H9 (cell line): ENCODE results near the gene EPB41L4B. TPM values are rescaled to one million over a fixed set of nuclear protein-coding genes. Genes with fewer than 3 reads are reported as not detected.

Source experiments
- DNase-seq: peaks from one replicate; pipeline ENCODE4 v3.0.0-alpha.2; 2017
- H2AFZ ChIP-seq: one replicate; pipeline ENCODE4 v1.6.1; 2013; ENCODE audit warnings: mild to moderate bottlenecking, low read length, control low read depth, moderate library complexity
- H2AK5ac ChIP-seq: 2 replicates; pipeline ENCODE4 v1.6.1; 2013; ENCODE audit warnings: low read length, control low read depth, mixed read lengths; ENCODE audit not compliant: insufficient read length
- H2BK120ac ChIP-seq: one replicate; pipeline ENCODE4 v1.6.1; 2013; ENCODE audit warnings: low read depth, mild to moderate bottlenecking, low read length, control low read depth, inconsistent platforms; ENCODE audit not compliant: poor library complexity, severe bottlenecking
- H2BK12ac ChIP-seq: 2 replicates; pipeline ENCODE4 v1.6.1; 2013; ENCODE audit warnings: low read length, control low read depth, mixed read lengths, low read depth; ENCODE audit not compliant: insufficient read length
- H2BK15ac ChIP-seq: 2 replicates; pipeline ENCODE4 v1.6.1; 2013; ENCODE audit warnings: low read depth, low read length, control low read depth
- H2BK20ac ChIP-seq: one replicate; pipeline ENCODE4 v1.6.1; 2013; ENCODE audit warnings: low read depth, mild to moderate bottlenecking, low read length, control low read depth, inconsistent platforms; ENCODE audit not compliant: poor library complexity, severe bottlenecking
- H2BK5ac ChIP-seq: 2 replicates; pipeline ENCODE4 v1.6.1; 2013; ENCODE audit warnings: low read length, control low read depth, mixed read lengths; ENCODE audit not compliant: insufficient read length
- H3K14ac ChIP-seq: 2 replicates; pipeline ENCODE4 v1.6.1; 2013; ENCODE audit warnings: low read length, control low read depth; ENCODE audit not compliant: insufficient read depth
- H3K18ac ChIP-seq: 2 replicates; pipeline ENCODE4 v1.6.1; 2013; ENCODE audit warnings: low read depth, mild to moderate bottlenecking, mixed read lengths, low read length, control low read depth; ENCODE audit not compliant: insufficient read length
- H3K23ac ChIP-seq: 2 replicates; pipeline ENCODE4 v1.6.1; 2013; ENCODE audit warnings: low read length, control low read depth, mixed read lengths, low read depth; ENCODE audit not compliant: insufficient read length
- H3K23me2 ChIP-seq: 2 replicates; pipeline ENCODE4 v1.6.1; 2013; ENCODE audit warnings: low read depth, mild to moderate bottlenecking, mixed read lengths, low read length, control low read depth; ENCODE audit not compliant: insufficient read length, poor library complexity, severe bottlenecking
- H3K27ac ChIP-seq: 2 replicates; pipeline ENCODE4 v1.5.1; 2013; ENCODE audit warnings: low read length, control low read depth, mixed read lengths, low read depth; ENCODE audit not compliant: insufficient read length
- H3K27me3 ChIP-seq: 2 replicates; pipeline ENCODE4 v1.6.1; 2013; ENCODE audit warnings: low read length, control low read depth, inconsistent platforms; ENCODE audit not compliant: insufficient read depth
- H3K4ac ChIP-seq: 2 replicates; pipeline ENCODE4 v1.6.1; 2013; ENCODE audit warnings: low read depth, mild to moderate bottlenecking, control low read depth, inconsistent platforms, low read length, moderate library complexity
- H3K4me1 ChIP-seq: 2 replicates; pipeline ENCODE4 v1.6.1; 2013; ENCODE audit warnings: low read length, control low read depth, inconsistent platforms; ENCODE audit not compliant: insufficient read depth
- H3K4me2 ChIP-seq: 2 replicates; pipeline ENCODE4 v1.6.1; 2013; ENCODE audit warnings: low read length, control low read depth, mixed read lengths; ENCODE audit not compliant: insufficient read length, insufficient read depth
- H3K56ac ChIP-seq: 2 replicates; pipeline ENCODE4 v1.6.1; 2013; ENCODE audit warnings: low read depth, mild to moderate bottlenecking, mixed read lengths, low read length, control low read depth; ENCODE audit not compliant: insufficient read length
- H3K79me1 ChIP-seq: 2 replicates; pipeline ENCODE4 v1.6.1; 2013; ENCODE audit warnings: low read depth, mild to moderate bottlenecking, moderate library complexity, low read length, control low read depth, inconsistent platforms; ENCODE audit not compliant: insufficient read depth, poor library complexity, severe bottlenecking
- H3K79me2 ChIP-seq: 2 replicates; pipeline ENCODE4 v1.6.1; 2013; ENCODE audit warnings: low read length, control low read depth, inconsistent platforms; ENCODE audit not compliant: insufficient read depth
- H3K9ac ChIP-seq: 2 replicates; pipeline ENCODE4 v1.6.1; 2013; ENCODE audit warnings: low read length, control low read depth, mixed read lengths; ENCODE audit not compliant: insufficient read length; ENCODE audit errors: extremely low read depth
- H3K9me3 ChIP-seq: one replicate; pipeline ENCODE4 v1.6.1; 2013; ENCODE audit warnings: low read depth, low read length, inconsistent platforms; ENCODE audit not compliant: control insufficient read depth
- H3T11ph ChIP-seq: one replicate; pipeline ENCODE4 v1.6.1; 2013; ENCODE audit warnings: mild to moderate bottlenecking, low read length, control low read depth, inconsistent platforms
- H4K20me1 ChIP-seq: one replicate; pipeline ENCODE4 v1.6.1; 2013; ENCODE audit not compliant: control insufficient read depth, insufficient read length, insufficient read depth
- H4K5ac ChIP-seq: 2 replicates; pipeline ENCODE4 v1.6.1; 2013; ENCODE audit warnings: low read depth, mild to moderate bottlenecking, mixed read lengths, low read length, control low read depth; ENCODE audit not compliant: insufficient read length
- H4K8ac ChIP-seq: replicated peaks from 2 replicates; pipeline ENCODE4 v1.6.1; 2013; ENCODE audit warnings: low read length, control low read depth, mixed read lengths, low read depth; ENCODE audit not compliant: insufficient read length
- H4K91ac ChIP-seq: 2 replicates; pipeline ENCODE4 v1.6.1; 2013; ENCODE audit warnings: low read depth, mild to moderate bottlenecking, moderate library complexity, mixed read lengths, low read length, control low read depth; ENCODE audit not compliant: insufficient read length
- H3K27ac Mint-ChIP-seq, 3 experiments: 2 replicates in 2 of 3; 3 replicates in 1 of 3; pipeline ENCODE4 v1.8.0; 2020 to 2021; ENCODE audit warnings: mixed read lengths in 3 of 3, mild to moderate bottlenecking in 1 of 3, moderate library complexity in 1 of 3
- H3K27me3 Mint-ChIP-seq: 2 replicates; pipeline ENCODE4 v1.8.0; 2021; ENCODE audit warnings: low read depth, mild to moderate bottlenecking, moderate library complexity, mixed read lengths
- H3K36me3 Mint-ChIP-seq, 3 experiments: 2 replicates in 2 of 3; 3 replicates in 1 of 3; pipeline ENCODE4 v1.8.0; 2020 to 2021; ENCODE audit warnings: low read depth in 3 of 3, mixed read lengths in 3 of 3; ENCODE audit not compliant: insufficient read depth in 1 of 3
- H3K4me1 Mint-ChIP-seq, 2 experiments: 2 replicates each; pipeline ENCODE4 v1.8.0; 2020; ENCODE audit warnings: mixed read lengths in 2 of 2
- H3K4me3 Mint-ChIP-seq, 2 experiments: 2 replicates in 1 of 2; 3 replicates in 1 of 2; pipeline ENCODE4 v1.8.0; 2020 to 2021; ENCODE audit warnings: mild to moderate bottlenecking in 2 of 2, mixed read lengths in 2 of 2, moderate library complexity in 1 of 2
- H3K9me3 Mint-ChIP-seq, 2 experiments: 2 replicates in 1 of 2; 3 replicates in 1 of 2; pipeline ENCODE4 v1.8.0; 2020; ENCODE audit warnings: mild to moderate bottlenecking in 2 of 2, mixed read lengths in 2 of 2, moderate library complexity in 1 of 2
- CTCF ChIP-seq: fragments of 200-600 bp; sonication (generic); conservative IDR thresholded peaks from 3 replicates; pipeline ENCODE4 v1.8.0; 2021; ENCODE audit warnings: antibody characterized with exemption, mild to moderate bottlenecking
- WGBS: extraction: QIAGEN DNeasy Blood & Tissue Kit; methylation state at CpG from one replicate; pipeline ENCODE4 v1.1.7; 2013; ENCODE audit warnings: missing lambda C conversion rate, low lambda C conversion rate, mixed read lengths; ENCODE audit not compliant: insufficient read length; ENCODE audit errors: extremely low coverage; 5-methylcytosine and 5-hydroxymethylcytosine counted together
- total RNA-seq: library from RNA; stranded (reverse); gene quantifications from 2 replicates; pipeline ENCODE4 v1.2.1, GENCODE V29; 2021

The EPB41L4B gene
- total RNA-seq, 1 experiment from 2014 or later, result 18.9 TPM

GRCh38 chr9:109138421-109138820 lies 182.4 kb downstream of the EPB41L4B start:
- H4K8ac ChIP-seq, result no peak overlapping the region
- H3K56ac ChIP-seq, result no peak overlapping the region
- no peak overlapping the region for H2BK5ac ChIP-seq
- no peak overlapping the region for H3K14ac ChIP-seq
- H3T11ph ChIP-seq, result no peak overlapping the region
- no peak overlapping the region for H2AK5ac ChIP-seq
- H3K4ac ChIP-seq, result no peak overlapping the region
- no peaks in the 10 kb centered on the region for H3K23me2 ChIP-seq
- no peak overlapping the region for H3K23ac ChIP-seq
- H2AFZ ChIP-seq, result no peak overlapping the region
- H3K4me2 ChIP-seq, result no peak overlapping the region
- H3K18ac ChIP-seq, result no peak overlapping the region
- H3K27ac ChIP-seq, result no peak overlapping the region
- H4K5ac ChIP-seq, result no peak overlapping the region
- Mint-ChIP-seq H3K4me3 (no peak overlapping the region), H3K36me3 (no peaks in the 10 kb centered on the region), H3K27ac (no peak overlapping the region), H3K9me3 (no peaks in the 10 kb centered on the region; a peak in 1 of 5 replicates), H3K27me3 (no peaks in the 10 kb centered on the region), H3K4me1 (peaks cover 7% of the 10 kb centered on the region in 2 experiments)
- TF ChIP-seq CTCF, result no peak
- H3K79me2 ChIP-seq, result no peaks in the 10 kb centered on the region
- no peaks in the 10 kb centered on the region for H3K9me3 ChIP-seq
- no peak overlapping the region for H2BK15ac ChIP-seq
- no peak for DNase-seq
- no peaks in the 10 kb centered on the region for H4K20me1 ChIP-seq
- no peak overlapping the region for H2BK20ac ChIP-seq
- no peaks in the 10 kb centered on the region for H3K79me1 ChIP-seq
- H3K9ac ChIP-seq, result no peak overlapping the region
- no peak overlapping the region for H4K91ac ChIP-seq
- no peaks in the 10 kb centered on the region for H3K27me3 ChIP-seq
- no peak overlapping the region for H2BK120ac ChIP-seq
- WGBS, result no CpG with 5 or more reads among the region's 2 CpGs
- H3K4me1 ChIP-seq, result no peaks in the 10 kb centered on the region
- no peak overlapping the region for H2BK12ac ChIP-seq
